ENCODE results near the gene ABCC1.

ABCC1 gene

GRCh38 chr16:15970202-15970601 is 20.8 kb downstream of the ABCC1 start:
- Histone ChIP-seq H3K27ac (ENCODE audit: extremely low read depth, low read depth, low read length) (no peak overlapping the region), H3K36me3 (ENCODE audit: control insufficient read depth in 2 of 2, insufficient read depth in 1 of 2, low read length in 2 of 2) (peaks cover 0 to 11% of the 10 kb centered on the region in 2 experiments; a peak in 1 of 3 replicates), H3K9me3 (ENCODE audit: control insufficient read depth, insufficient read depth, low read depth, low read length) (no peaks in the 10 kb centered on the region), H3K4me3 (ENCODE audit: low read depth, low read length) (no peak overlapping the region), H3K4me1 (ENCODE audit: control insufficient read depth, insufficient read depth, low read length) (peaks cover 3% of the 10 kb centered on the region)
- POLR2A ChIA-PET: no interaction called here
- CTCF ChIA-PET: no interaction called here
- TF ChIP-seq PRDM10 (tag by site-specific recombination; IDR thresholded peaks at IDR 0.05) (no peak), ZNF239 (tag by site-specific recombination; IDR thresholded peaks at IDR 0.05) (no peak), ZFP3 (tag by site-specific recombination; IDR thresholded peaks at IDR 0.05; ENCODE audit: low read depth) (no peak), ATF2 (tag by site-specific recombination; IDR thresholded peaks at IDR 0.05; ENCODE audit: low read depth) (no peak), TSHZ1 (tag by site-specific recombination; IDR thresholded peaks at IDR 0.05; ENCODE audit: borderline replicate concordance) (no peak), ELK4 (IDR thresholded peaks at IDR 0.05; ENCODE audit: borderline replicate concordance, low read depth, low read length) (no peak), KLF7 (tag by site-specific recombination; IDR thresholded peaks at IDR 0.05; ENCODE audit: borderline replicate concordance) (no peak), ZFP41 (tag by site-specific recombination; IDR thresholded peaks at IDR 0.05; ENCODE audit: borderline replicate concordance) (no peak), ZBTB8A (tag by site-specific recombination; IDR thresholded peaks at IDR 0.05) (no peak), ZNF830 (tag by site-specific recombination; IDR thresholded peaks at IDR 0.05; ENCODE audit: low read depth) (no peak), ZNF488 (tag by site-specific recombination; IDR thresholded peaks at IDR 0.05) (no peak), ZNF670 (tag by site-specific recombination; IDR thresholded peaks at IDR 0.05; ENCODE audit: low read depth) (no peak), ZBTB44 (tag by site-specific recombination; IDR thresholded peaks at IDR 0.05) (no peak), ZNF175 (tag by site-specific recombination; IDR thresholded peaks at IDR 0.05) (no peak), OVOL3 (tag by site-specific recombination; IDR thresholded peaks at IDR 0.05) (no peak), ZNF629 (tag by site-specific recombination; IDR thresholded peaks at IDR 0.05) (no peak)
